ENCODE measurements around the gene RASGRF2.

DNA sequence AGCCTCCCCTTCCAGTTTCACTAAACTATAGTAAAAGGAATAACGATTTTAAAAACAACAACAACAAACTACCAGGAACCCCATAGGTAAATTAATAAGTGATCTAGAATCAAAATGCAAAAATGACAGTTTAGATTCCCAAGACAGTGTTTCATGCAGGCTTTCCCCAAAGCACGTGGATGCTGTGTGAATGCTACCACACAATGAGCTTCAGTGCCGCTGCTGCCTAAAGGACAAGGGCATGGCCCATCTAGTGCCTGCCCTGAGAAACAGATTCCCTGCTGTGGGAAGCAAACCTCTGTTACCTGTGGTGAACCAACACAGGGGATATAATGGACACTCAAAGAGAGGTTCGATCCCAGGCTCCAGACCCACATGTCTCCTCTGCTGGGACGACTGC is 249.2 kb downstream of the RASGRF2 start:
- TF ChIP-seq, protein P1, sequence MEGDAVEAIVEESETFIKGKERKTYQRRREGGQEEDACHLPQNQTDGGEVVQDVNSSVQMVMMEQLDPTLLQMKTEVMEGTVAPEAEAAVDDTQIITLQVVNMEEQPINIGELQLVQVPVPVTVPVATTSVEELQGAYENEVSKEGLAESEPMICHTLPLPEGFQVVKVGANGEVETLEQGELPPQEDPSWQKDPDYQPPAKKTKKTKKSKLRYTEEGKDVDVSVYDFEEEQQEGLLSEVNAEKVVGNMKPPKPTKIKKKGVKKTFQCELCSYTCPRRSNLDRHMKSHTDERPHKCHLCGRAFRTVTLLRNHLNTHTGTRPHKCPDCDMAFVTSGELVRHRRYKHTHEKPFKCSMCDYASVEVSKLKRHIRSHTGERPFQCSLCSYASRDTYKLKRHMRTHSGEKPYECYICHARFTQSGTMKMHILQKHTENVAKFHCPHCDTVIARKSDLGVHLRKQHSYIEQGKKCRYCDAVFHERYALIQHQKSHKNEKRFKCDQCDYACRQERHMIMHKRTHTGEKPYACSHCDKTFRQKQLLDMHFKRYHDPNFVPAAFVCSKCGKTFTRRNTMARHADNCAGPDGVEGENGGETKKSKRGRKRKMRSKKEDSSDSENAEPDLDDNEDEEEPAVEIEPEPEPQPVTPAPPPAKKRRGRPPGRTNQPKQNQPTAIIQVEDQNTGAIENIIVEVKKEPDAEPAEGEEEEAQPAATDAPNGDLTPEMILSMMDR (conservative IDR thresholded peaks at IDR 0.05; ENCODE audit: low read depth, low read length) = no peak
- TF ChIP-seq EZH2 (IDR thresholded peaks at IDR 0.05; ENCODE audit: borderline replicate concordance, low read depth, low read length, poor library complexity, severe bottlenecking) = no peak

All from A673 (cell line).